ENCODE results near the gene MARCKSL1. TPM values are rescaled to one million over a fixed set of nuclear protein-coding genes. Genes with fewer than 3 reads are reported as not detected.

The MARCKSL1 gene
- total RNA-seq, 1 donor from 2014 or later: 103 TPM

GRCh38 chr1:32345289-32345827 is 9.3 kb upstream of the MARCKSL1 start:
- Mint-ChIP-seq H3K4me1 (ENCODE audit: low read depth) (peaks cover 10% of the 10 kb centered on the region), H3K27ac (ENCODE audit: unreplicated experiment) (no peak overlapping the region), H3K4me3 (ENCODE audit: unreplicated experiment) (no peak overlapping the region), H3K36me3 (ENCODE audit: low read depth) (no peaks in the 10 kb centered on the region), H3K9me3 (ENCODE audit: low read depth) (no peaks in the 10 kb centered on the region), H3K27me3 (ENCODE audit: low read depth) (no peaks in the 10 kb centered on the region)
- TF ChIP-seq CTCF (IDR thresholded peaks at IDR 0.05): no peak
- DNase-seq (ENCODE audit: low spot score): no peak

GRCh38 chr1:32342704-32343103 is 6.7 kb upstream of the MARCKSL1 start:
- no peak for DNase-seq (ENCODE audit: low spot score)
- no peak overlapping the region for H3K27ac Mint-ChIP-seq (ENCODE audit: unreplicated experiment)
- H3K9me3 Mint-ChIP-seq (ENCODE audit: low read depth): no peaks in the 10 kb centered on the region
- no peak for TF ChIP-seq CTCF (IDR thresholded peaks at IDR 0.05)
- H3K4me3 Mint-ChIP-seq (ENCODE audit: unreplicated experiment): no peak overlapping the region
- no peaks in the 10 kb centered on the region for H3K36me3 Mint-ChIP-seq (ENCODE audit: low read depth)
- no peaks in the 10 kb centered on the region for H3K4me1 Mint-ChIP-seq (ENCODE audit: low read depth)
- H3K27me3 Mint-ChIP-seq (ENCODE audit: low read depth): no peaks in the 10 kb centered on the region

- Mint-ChIP-seq H3K27me3 (ENCODE audit: low read depth) (no peaks in the 10 kb centered on the region), H3K27ac (ENCODE audit: unreplicated experiment) (no peak overlapping the region), H3K4me3 (ENCODE audit: unreplicated experiment) (no peak overlapping the region), H3K9me3 (ENCODE audit: low read depth) (no peaks in the 10 kb centered on the region), H3K4me1 (ENCODE audit: low read depth) (peaks cover under 1% of the 10 kb centered on the region), H3K36me3 (ENCODE audit: low read depth) (no peaks in the 10 kb centered on the region)
- TF ChIP-seq CTCF (IDR thresholded peaks at IDR 0.05): no peak
- DNase-seq (ENCODE audit: low spot score): no peak
Observed at GRCh38 chr1:32341971-32342370, 5.9 kb upstream of the MARCKSL1 start.

- Mint-ChIP-seq H3K27ac (ENCODE audit: unreplicated experiment) (no peak overlapping the region), H3K9me3 (ENCODE audit: low read depth) (no peaks in the 10 kb centered on the region), H3K36me3 (ENCODE audit: low read depth) (no peaks in the 10 kb centered on the region), H3K27me3 (ENCODE audit: low read depth) (no peaks in the 10 kb centered on the region), H3K4me1 (ENCODE audit: low read depth) (peaks cover 4% of the 10 kb centered on the region), H3K4me3 (ENCODE audit: unreplicated experiment) (no peak overlapping the region)
- no peak for DNase-seq (ENCODE audit: low spot score)
- TF ChIP-seq CTCF (IDR thresholded peaks at IDR 0.05): no peak
Observed at GRCh38 chr1:32341186-32341757, 5.2 kb upstream of the MARCKSL1 start.

- H3K27ac Mint-ChIP-seq (ENCODE audit: unreplicated experiment): no peak overlapping the region
- no peaks in the 10 kb centered on the region for H3K9me3 Mint-ChIP-seq (ENCODE audit: low read depth)
- H3K4me3 Mint-ChIP-seq (ENCODE audit: unreplicated experiment): no peak overlapping the region
- no peaks in the 10 kb centered on the region for H3K36me3 Mint-ChIP-seq (ENCODE audit: low read depth)
- no peak for TF ChIP-seq CTCF (IDR thresholded peaks at IDR 0.05)
- H3K27me3 Mint-ChIP-seq (ENCODE audit: low read depth): no peaks in the 10 kb centered on the region
- peaks cover 10% of the 10 kb centered on the region for H3K4me1 Mint-ChIP-seq (ENCODE audit: low read depth)
- no peak for DNase-seq (ENCODE audit: low spot score)
Observed at GRCh38 chr1:32339363-32339978, 3.4 kb upstream of the MARCKSL1 start.
